Natural killer cell (primary cell): ENCODE results near the gene TAF7. TPM values are rescaled to one million over a fixed set of nuclear protein-coding genes. Genes with fewer than 3 reads are reported as not detected.

ENCODE experiments used
- ATAC-seq, 3 donors: fragments of 150-1000 bp in 2 of 3; fragments of 200-7000 bp in 1 of 3; cut with Tn5 transposase; 1 replicate in 1 of 3; 2 replicates in 2 of 3; pipeline ENCODE4 v1.10.0; 2021; ENCODE audit warnings: mild to moderate bottlenecking in 2 of 3, moderate library complexity in 2 of 3
- DNase-seq, 2 donors: peaks; one replicate each; pipeline versions ENCODE4 v3.0.0 to v3.0.0-alpha.2; 2013 to 2021; ENCODE audit warnings: mixed read lengths in 1 of 2
- H3K27ac ChIP-seq: one replicate; pipeline ENCODE4 v1.5.1; 2013; ENCODE audit warnings: mild to moderate bottlenecking, low read length
- H3K27me3 ChIP-seq: one replicate; pipeline ENCODE4 v1.6.1; 2013; ENCODE audit warnings: low read length; ENCODE audit not compliant: control insufficient read depth, insufficient read depth
- H3K36me3 ChIP-seq: one replicate; pipeline ENCODE4 v1.6.1; 2013; ENCODE audit warnings: low read length; ENCODE audit not compliant: control insufficient read depth, insufficient read depth
- H3K4me1 ChIP-seq: one replicate; pipeline ENCODE4 v1.6.1; 2013; ENCODE audit warnings: low read length; ENCODE audit not compliant: control insufficient read depth, insufficient read depth
- H3K4me3 ChIP-seq: one replicate; pipeline ENCODE4 v1.5.1; 2013; ENCODE audit warnings: low read length
- H3K9me3 ChIP-seq: one replicate; pipeline ENCODE4 v1.6.1; 2013; ENCODE audit warnings: low read length; ENCODE audit not compliant: control insufficient read depth, insufficient read depth
- H3K27ac Mint-ChIP-seq, 2 donors: one replicate each; pipeline ENCODE4 v1.8.0; 2022; ENCODE audit warnings: mild to moderate bottlenecking in 2 of 2, mixed read lengths in 2 of 2, moderate library complexity in 1 of 2
- H3K27me3 Mint-ChIP-seq, 2 donors: one replicate each; pipeline ENCODE4 v1.8.0; 2022; ENCODE audit warnings: low read depth in 2 of 2, mixed read lengths in 2 of 2
- H3K36me3 Mint-ChIP-seq: one replicate; pipeline ENCODE4 v1.8.0; 2022; ENCODE audit warnings: mixed read lengths
- H3K4me1 Mint-ChIP-seq, 2 donors: one replicate each; pipeline ENCODE4 v1.8.0; 2022; ENCODE audit warnings: mixed read lengths in 2 of 2
- H3K4me3 Mint-ChIP-seq: one replicate; pipeline ENCODE4 v1.8.0; 2022; ENCODE audit warnings: mild to moderate bottlenecking, moderate library complexity, mixed read lengths
- H3K9me3 Mint-ChIP-seq, 2 donors: one replicate each; pipeline ENCODE4 v1.8.0; 2022; ENCODE audit warnings: mixed read lengths in 2 of 2
- CTCF ChIP-seq: fragments of 200-600 bp; IDR thresholded peaks from one replicate; pipeline ENCODE4 v1.8.0; 2022; ENCODE audit warnings: antibody characterized with exemption
- WGBS: methylation state at CpG from one replicate; pipeline ENCODE4 v1.1.7; 2013; ENCODE audit warnings: missing lambda C conversion rate; ENCODE audit not compliant: insufficient coverage; 5-methylcytosine and 5-hydroxymethylcytosine counted together
- intact Hi-C: fragments of 100-400 bp; cut with micrococcal nuclease; formaldehyde crosslinking; loops from one replicate; pipeline ENCODE4 v1.14.2; 2022
- total RNA-seq, 4 donors: library from RNA; stranded (reverse); fragments of 120-200 nt in 1 of 4; gene quantifications; one replicate each; pipeline versions ENCODE4 v1.2.3 to v1.2.4, GENCODE V29; 2013 to 2022

The TAF7 gene
- total RNA-seq, 3 donors from 2014 or later (not counting 1 experiment from before 2014, with no cell fraction given) = 77.3 to 96.1 (median 89.4) TPM

- peaks cover 51 to 81% of the 10 kb centered on the region in 2 donors for H3K27me3 Mint-ChIP-seq
Observed at GRCh38 chr5:141356950-141357349, 36.4 kb upstream of the TAF7 start.

GRCh38 chr5:141356133-141356532 lies 35.5 kb upstream of the TAF7 start:
- Histone ChIP-seq H3K27ac (no peak overlapping the region), H3K36me3 (no peaks in the 10 kb centered on the region), H3K4me3 (no peak overlapping the region), H3K27me3 (peaks cover 51% of the 10 kb centered on the region), H3K4me1 (peaks cover 5% of the 10 kb centered on the region), H3K9me3 (peaks cover 32% of the 10 kb centered on the region)
- 77% methylated on average over 5 of the region's 5 CpGs for WGBS
- H3K27me3 Mint-ChIP-seq = peaks cover 49 to 73% of the 10 kb centered on the region in 2 donors
- ATAC-seq (no peak), DNase-seq (no peak)
- H3K27ac Mint-ChIP-seq = no peak overlapping the region
- H3K9me3 Mint-ChIP-seq = peaks cover 0 to 3% of the 10 kb centered on the region in 2 donors
- intact Hi-C loops = no loop called here
- TF ChIP-seq CTCF = no peak
- no peak overlapping the region for H3K4me3 Mint-ChIP-seq
- H3K4me1 Mint-ChIP-seq = peaks cover 5% of the 10 kb centered on the region in 2 donors
- H3K36me3 Mint-ChIP-seq = peaks cover 33% of the 10 kb centered on the region

More at GRCh38 chr5:141356950-141357349, 36.4 kb upstream of the TAF7 start:
- H3K9me3 ChIP-seq = peaks cover 32% of the 10 kb centered on the region
- peaks cover 36% of the 10 kb centered on the region for H3K36me3 Mint-ChIP-seq
- H3K4me1 Mint-ChIP-seq = peaks cover 5% of the 10 kb centered on the region in 2 donors
- peaks cover 5% of the 10 kb centered on the region for H3K4me1 ChIP-seq
- intact Hi-C loops = no loop called here
- no peak for ATAC-seq
- H3K27ac Mint-ChIP-seq = no peak overlapping the region
- H3K4me3 Mint-ChIP-seq = no peak overlapping the region
- no peak overlapping the region for H3K4me3 ChIP-seq
- H3K9me3 Mint-ChIP-seq = peaks cover 0 to 3% of the 10 kb centered on the region in 2 donors
- no peak for TF ChIP-seq CTCF
- peaks cover 51% of the 10 kb centered on the region for H3K27me3 ChIP-seq
- H3K27ac ChIP-seq = no peak overlapping the region
- DNase-seq = no peak
- WGBS = 51% methylated on average over 19 of the region's 19 CpGs
- no peaks in the 10 kb centered on the region for H3K36me3 ChIP-seq

GRCh38 chr5:141355641-141356040 lies 35.1 kb upstream of the TAF7 start:
- Mint-ChIP-seq H3K27ac (no peak overlapping the region), H3K27me3 (peaks cover 49 to 73% of the 10 kb centered on the region in 2 donors), H3K4me1 (peaks cover 5% of the 10 kb centered on the region in 2 donors), H3K36me3 (peaks cover 28% of the 10 kb centered on the region), H3K4me3 (no peak overlapping the region), H3K9me3 (peaks cover 0 to 3% of the 10 kb centered on the region in 2 donors)
- intact Hi-C loops = no loop called here
- TF ChIP-seq CTCF = no peak
- ATAC-seq (no peak), DNase-seq (no peak)
- H3K4me1 ChIP-seq = peaks cover 5% of the 10 kb centered on the region
- no peak overlapping the region for H3K27ac ChIP-seq
- no peaks in the 10 kb centered on the region for H3K36me3 ChIP-seq
- H3K27me3 ChIP-seq = peaks cover 52% of the 10 kb centered on the region
- H3K4me3 ChIP-seq = no peak overlapping the region
- 63% methylated on average over 24 of the region's 24 CpGs for WGBS
- peaks cover 32% of the 10 kb centered on the region for H3K9me3 ChIP-seq

GRCh38 chr5:141354900-141355469 lies 34.4 kb upstream of the TAF7 start, which contains the start of gene PCDHGA4:
PCDHGA4 (plus strand) TSS chr5:141355021; CDS start chr5:141355108, 87 bp downstream.
- Histone ChIP-seq H3K36me3 (no peaks in the 10 kb centered on the region), H3K4me1 (peaks cover 5% of the 10 kb centered on the region), H3K27ac (no peak within 1 kb of the TSS), H3K9me3 (peaks cover 29% of the 10 kb centered on the region), H3K27me3 (peaks cover 53% of the 10 kb centered on the region), H3K4me3 (peak within 1 kb of the TSS; percentile 0)
- ATAC-seq (peak in 1 of 3 donors; percentile 36), DNase-seq (peak in 1 of 2 donors; percentile 38)
- H3K27me3 Mint-ChIP-seq = peaks cover 53 to 73% of the 10 kb centered on the region in 2 donors
- intact Hi-C loops = no loop called here
- 23% methylated on average over 29 of the region's 29 CpGs for WGBS
- peaks cover 2 to 5% of the 10 kb centered on the region in 2 donors for H3K9me3 Mint-ChIP-seq
- H3K36me3 Mint-ChIP-seq = peaks cover 30% of the 10 kb centered on the region
- H3K4me3 Mint-ChIP-seq = peak within 1 kb of the TSS; percentile 71
- TF ChIP-seq CTCF = peak; percentile 56
- peaks cover 4% of the 10 kb centered on the region in 2 donors for H3K4me1 Mint-ChIP-seq
- H3K27ac Mint-ChIP-seq = no peak within 1 kb of the TSS
